Upper lobe of left lung (tissue), 6 donors: Measurements from ENCODE around the gene FBXL22. TPM values are rescaled to one million over a fixed set of nuclear protein-coding genes. Genes with fewer than 3 reads are reported as not detected.

Experiments used
- ATAC-seq, 2 donors: fragments of 200-7000 bp; cut with Tn5 transposase; one replicate each; pipeline ENCODE4 v1.9.1; 2022; ENCODE audit warnings: mild to moderate bottlenecking in 2 of 2, moderate library complexity in 2 of 2; ENCODE audit not compliant: low FRiP score in 2 of 2
- DNase-seq, 2 donors: peaks; one replicate each; pipeline ENCODE4 v3.0.0-alpha.2; 2019 to 2020
- H3K27ac ChIP-seq, 4 donors: fragments of 200-600 bp; sonication (generic); one replicate each; pipeline ENCODE4 v1.5.1; 2016 to 2019
- H3K27me3 ChIP-seq, 4 donors: fragments of 200-600 bp; sonication (generic); one replicate each; pipeline ENCODE4 v1.5.1; 2017 to 2019
- H3K36me3 ChIP-seq, 4 donors: fragments of 200-600 bp; sonication (generic); one replicate each; pipeline ENCODE4 v1.5.1; 2016 to 2019
- H3K4me1 ChIP-seq, 4 donors: fragments of 200-600 bp; sonication (generic); one replicate each; pipeline ENCODE4 v1.5.1; 2018 to 2019
- H3K4me3 ChIP-seq, 4 donors: fragments of 200-600 bp; sonication (generic); one replicate each; pipeline ENCODE4 v1.5.1; 2017 to 2019; ENCODE audit warnings: mild to moderate bottlenecking in 2 of 4, moderate library complexity in 1 of 4
- H3K9me3 ChIP-seq, 4 donors: fragments of 200-600 bp; sonication (generic); one replicate each; pipeline ENCODE4 v1.5.1; 2018 to 2019
- CTCF ChIP-seq, 6 experiments: fragments of 450-650 bp in 4 of 6; fragments of 200-600 bp in 2 of 6; sonication (generic) in 2 of 6; IDR thresholded peaks; one replicate each; pipeline ENCODE4 v1.5.1; 2016 to 2019; ENCODE audit warnings: antibody characterized with exemption in 6 of 6
- EP300 ChIP-seq, 4 donors: sonication (generic); formaldehyde crosslinking; IDR thresholded peaks; one replicate each; pipeline ENCODE4 v1.5.1; 2017; ENCODE audit warnings: antibody characterized with exemption in 4 of 4, control low read depth in 2 of 4
- POLR2A ChIP-seq, 4 donors: fragments of 450-650 bp; IDR thresholded peaks; one replicate each; pipeline ENCODE4 v1.5.1; 2016 to 2017; ENCODE audit warnings: antibody characterized with exemption in 4 of 4, mild to moderate bottlenecking in 2 of 4
- POLR2AphosphoS5 ChIP-seq, 2 donors: sonication (generic); formaldehyde crosslinking; IDR thresholded peaks; one replicate each; pipeline ENCODE4 v1.5.1; 2017; ENCODE audit warnings: antibody characterized with exemption in 2 of 2
- WGBS, 2 donors: methylation state at CpG; one replicate each; pipeline ENCODE4 v1.1.5; 2017 to 2018; 5-methylcytosine and 5-hydroxymethylcytosine counted together
- total RNA-seq, 6 donors: library from RNA; depleted of rRNA in 4 of 6; stranded (reverse); fragments of >200 nt in 4 of 6; gene quantifications; one replicate each; pipeline versions ENCODE4 v1.1.0 to v1.2.1, GENCODE V29; 2016 to 2021
- donor health status: DM: no; HTN: no; CAD: no; lungs with moderate emphysema.
- donor health status: DM: no; HTN: yes; CAD: no; lungs with severe emphysema.

Gene FBXL22
- total RNA-seq, 6 donors from 2014 or later, result 1.1 to 2.0 (median 1.8) TPM; not detected in 2

GRCh38 chr15:63623232-63623969 is 26.2 kb downstream of the FBXL22 start:
- Histone ChIP-seq H3K4me1 (no peaks in the 10 kb centered on the region), H3K27ac (no peak overlapping the region), H3K9me3 (no peaks in the 10 kb centered on the region), H3K27me3 (no peaks in the 10 kb centered on the region), H3K4me3 (no peak overlapping the region), H3K36me3 (peaks cover 24 to 71% (median 58%) of the 10 kb centered on the region in 4 donors)
- TF ChIP-seq POLR2A (IDR thresholded peaks at IDR 0.05) (no peak), CTCF (IDR thresholded peaks at IDR 0.05) (no peak), EP300 (IDR thresholded peaks at IDR 0.05) (no peak), POLR2AphosphoS5 (IDR thresholded peaks at IDR 0.05) (no peak)
- 97% methylated on average over 8 of the region's 8 CpGs for WGBS, 2 donors
- ATAC-seq, result no peak
- no peak for DNase-seq

- Histone ChIP-seq H3K27me3 (no peaks in the 10 kb centered on the region), H3K27ac (no peak overlapping the region), H3K4me1 (no peaks in the 10 kb centered on the region), H3K9me3 (no peaks in the 10 kb centered on the region), H3K4me3 (no peak overlapping the region), H3K36me3 (peaks cover 27 to 99% (median 83%) of the 10 kb centered on the region in 4 donors)
- TF ChIP-seq POLR2A (IDR thresholded peaks at IDR 0.05) (no peak), CTCF (IDR thresholded peaks at IDR 0.05) (no peak), EP300 (IDR thresholded peaks at IDR 0.05) (no peak), POLR2AphosphoS5 (IDR thresholded peaks at IDR 0.05) (no peak)
- DNase-seq (no peak), ATAC-seq (no peak)
- WGBS, 2 donors, result 85 to 100% methylated on average over 1 of the region's 1 CpG
Observed at GRCh38 chr15:63626955-63627354, 29.8 kb downstream of the FBXL22 start.

- WGBS, 2 donors, result 90 to 95% methylated on average over 13 of the region's 13 CpGs
- no peak for TF ChIP-seq POLR2A (IDR thresholded peaks at IDR 0.05)
- no peak for TF ChIP-seq EP300 (IDR thresholded peaks at IDR 0.05)
Observed at GRCh38 chr15:63628123-63628822, 31.1 kb downstream of the FBXL22 start.

GRCh38 chr15:63630036-63630751 is 33.0 kb downstream of the FBXL22 start:
- Histone ChIP-seq H3K9me3 (no peaks in the 10 kb centered on the region), H3K4me3 (no peak overlapping the region), H3K27me3 (no peaks in the 10 kb centered on the region), H3K27ac (no peak overlapping the region), H3K36me3 (peaks cover 30 to 98% (median 79%) of the 10 kb centered on the region in 4 donors), H3K4me1 (no peaks in the 10 kb centered on the region)
- TF ChIP-seq POLR2AphosphoS5 (IDR thresholded peaks at IDR 0.05) (no peak), POLR2A (IDR thresholded peaks at IDR 0.05) (no peak), CTCF (IDR thresholded peaks at IDR 0.05) (no peak), EP300 (IDR thresholded peaks at IDR 0.05) (no peak)
- WGBS, 2 donors, result 93% methylated on average over 7 of the region's 7 CpGs
- no peak for ATAC-seq
- no peak for DNase-seq

More at GRCh38 chr15:63628123-63628822, 31.1 kb downstream of the FBXL22 start:
- no peaks in the 10 kb centered on the region for H3K9me3 ChIP-seq
- no peaks in the 10 kb centered on the region for H3K27me3 ChIP-seq
- no peak overlapping the region for H3K27ac ChIP-seq
- DNase-seq, result no peak
- no peaks in the 10 kb centered on the region for H3K4me1 ChIP-seq
- H3K36me3 ChIP-seq, result peaks cover 23 to 99% (median 85%) of the 10 kb centered on the region in 4 donors
- no peak for ATAC-seq
- H3K4me3 ChIP-seq, result no peak overlapping the region

- Histone ChIP-seq H3K36me3 (peaks cover 29 to 98% (median 71%) of the 10 kb centered on the region in 4 donors), H3K9me3 (no peaks in the 10 kb centered on the region), H3K4me1 (no peaks in the 10 kb centered on the region), H3K4me3 (no peak overlapping the region), H3K27me3 (no peaks in the 10 kb centered on the region), H3K27ac (no peak overlapping the region)
- no peak for TF ChIP-seq POLR2A (IDR thresholded peaks at IDR 0.05)
- no peak for TF ChIP-seq CTCF (IDR thresholded peaks at IDR 0.05)
- TF ChIP-seq EP300 (IDR thresholded peaks at IDR 0.05), result no peak
- no peak for TF ChIP-seq POLR2AphosphoS5 (IDR thresholded peaks at IDR 0.05)
- DNase-seq (no peak), ATAC-seq (no peak)
- WGBS, 2 donors, result 94 to 100% methylated on average over 2 of the region's 2 CpGs
Observed at GRCh38 chr15:63633312-63633711, 36.1 kb downstream of the FBXL22 start.
